Measurements from ENCODE around the gene TATDN2. TPM values are rescaled to one million over a fixed set of nuclear protein-coding genes. Genes with fewer than 3 reads are reported as not detected.
"Not testable (repeated sequence)": the region's sequence is repeated elsewhere in the genome, so short reads cannot be mapped to it uniquely, and the experiment has no call there.

TATDN2 gene
- total RNA-seq, 6 experiments from 2014 or later = 29.6 to 33.4 (median 30.7) TPM

- Mint-ChIP-seq H3K36me3 (ENCODE audit: low read depth) (peaks cover 43% of the 10 kb centered on the region), H3K4me3 (no peak overlapping the region), H3K27ac (no peak overlapping the region), H3K27me3 (ENCODE audit: insufficient read depth) (no peaks in the 10 kb centered on the region), H3K9me3 (no peaks in the 10 kb centered on the region), H3K4me1 (ENCODE audit: low read depth) (peaks cover 22% of the 10 kb centered on the region)
- TF ChIP-seq CTCF (IDR thresholded peaks at IDR 0.05) = no peak
- no peak for DNase-seq
Measured at GRCh38 chr3:10265833-10266232, 17.6 kb downstream of the TATDN2 start.

- peaks cover 22% of the 10 kb centered on the region for H3K4me1 Mint-ChIP-seq (ENCODE audit: low read depth)
- not testable (repeated sequence) for H3K4me3 Mint-ChIP-seq; DNase-seq; H3K27ac Mint-ChIP-seq; H3K27me3 Mint-ChIP-seq (ENCODE audit: insufficient read depth); H3K9me3 Mint-ChIP-seq
- H3K36me3 Mint-ChIP-seq (ENCODE audit: low read depth) = peaks cover 38% of the 10 kb centered on the region
Measured at GRCh38 chr3:10266936-10267335, 18.7 kb downstream of the TATDN2 start.

- no peaks in the 10 kb centered on the region for H3K27me3 Mint-ChIP-seq (ENCODE audit: insufficient read depth)
- peaks cover 34% of the 10 kb centered on the region for H3K36me3 Mint-ChIP-seq (ENCODE audit: low read depth)
- no peak for DNase-seq
- peaks cover 25% of the 10 kb centered on the region for H3K4me1 Mint-ChIP-seq (ENCODE audit: low read depth)
- no peaks in the 10 kb centered on the region for H3K9me3 Mint-ChIP-seq
- no peak overlapping the region for H3K27ac Mint-ChIP-seq
- H3K4me3 Mint-ChIP-seq = no peak overlapping the region
- TF ChIP-seq CTCF (IDR thresholded peaks at IDR 0.05) = no peak
Measured at GRCh38 chr3:10268116-10268515, 19.9 kb downstream of the TATDN2 start.

- Mint-ChIP-seq H3K27ac (no peak overlapping the region), H3K9me3 (no peaks in the 10 kb centered on the region), H3K4me1 (ENCODE audit: low read depth) (peaks cover 25% of the 10 kb centered on the region), H3K36me3 (ENCODE audit: low read depth) (peaks cover 28% of the 10 kb centered on the region), H3K4me3 (no peak overlapping the region), H3K27me3 (ENCODE audit: insufficient read depth) (no peaks in the 10 kb centered on the region)
- no peak for TF ChIP-seq CTCF (IDR thresholded peaks at IDR 0.05)
- DNase-seq = no peak
Measured at GRCh38 chr3:10268930-10269329, 20.7 kb downstream of the TATDN2 start.

- Mint-ChIP-seq H3K27ac (no peak overlapping the region), H3K9me3 (no peaks in the 10 kb centered on the region), H3K4me3 (no peak overlapping the region), H3K27me3 (ENCODE audit: insufficient read depth) (no peaks in the 10 kb centered on the region), H3K4me1 (ENCODE audit: low read depth) (peaks cover 25% of the 10 kb centered on the region), H3K36me3 (ENCODE audit: low read depth) (peaks cover 25% of the 10 kb centered on the region)
- DNase-seq = no peak
- TF ChIP-seq CTCF (IDR thresholded peaks at IDR 0.05) = no peak
Measured at GRCh38 chr3:10269443-10269842, 21.2 kb downstream of the TATDN2 start.

- not testable (repeated sequence) for H3K9me3 Mint-ChIP-seq; H3K4me3 Mint-ChIP-seq; H3K27me3 Mint-ChIP-seq (ENCODE audit: insufficient read depth); H3K27ac Mint-ChIP-seq; DNase-seq
- H3K36me3 Mint-ChIP-seq (ENCODE audit: low read depth) = peaks cover 25% of the 10 kb centered on the region
- peaks cover 20% of the 10 kb centered on the region for H3K4me1 Mint-ChIP-seq (ENCODE audit: low read depth)
Measured at GRCh38 chr3:10272476-10272875, 24.2 kb downstream of the TATDN2 start.

- H3K36me3 Mint-ChIP-seq (ENCODE audit: low read depth) = peaks cover 25% of the 10 kb centered on the region
- no peaks in the 10 kb centered on the region; the same call in 1 of the 2 replicates for H3K27me3 Mint-ChIP-seq (ENCODE audit: insufficient read depth)
- TF ChIP-seq CTCF (IDR thresholded peaks at IDR 0.05) = no peak
- no peak for DNase-seq
- no peak overlapping the region for H3K4me3 Mint-ChIP-seq
- H3K4me1 Mint-ChIP-seq (ENCODE audit: low read depth) = peaks cover 17% of the 10 kb centered on the region
- H3K9me3 Mint-ChIP-seq = no peaks in the 10 kb centered on the region
- no peak overlapping the region for H3K27ac Mint-ChIP-seq
Measured at GRCh38 chr3:10272977-10273376, 24.7 kb downstream of the TATDN2 start.

Measured in HFFc6 (cell line).